ENCODE measurements around the gene COPS8.

COPS8 gene

GRCh38 chr2:237132799-237133198, 47.1 kb downstream of the COPS8 start:
- peak; percentile 69 for DNase-seq (ENCODE audit: low spot score)

GRCh38 chr2:237134321-237135230, 48.9 kb downstream of the COPS8 start:
- peak; percentile 33 for DNase-seq (ENCODE audit: low spot score)

GRCh38 chr2:237136824-237137223, 51.1 kb downstream of the COPS8 start:
- DNase-seq (ENCODE audit: low spot score) = no peak

GRCh38 chr2:237137626-237138323, 52.1 kb downstream of the COPS8 start:
- DNase-seq (ENCODE audit: low spot score) = no peak

- DNase-seq (ENCODE audit: low spot score) = no peak
Observed at GRCh38 chr2:237139123-237139675, 53.5 kb downstream of the COPS8 start.

- DNase-seq (ENCODE audit: low spot score) = no peak
Observed at GRCh38 chr2:237140689-237141285, 55.1 kb downstream of the COPS8 start.

GRCh38 chr2:237141571-237142051, 55.9 kb downstream of the COPS8 start:
- DNase-seq (ENCODE audit: low spot score) = no peak

- no peak for DNase-seq (ENCODE audit: low spot score)
Observed at GRCh38 chr2:237143118-237143517, 57.4 kb downstream of the COPS8 start.

- DNase-seq (ENCODE audit: low spot score) = no peak
Observed at GRCh38 chr2:237143676-237144440, 58.2 kb downstream of the COPS8 start.

- no peak for DNase-seq (ENCODE audit: low spot score)
Observed at GRCh38 chr2:237144516-237144915, 58.8 kb downstream of the COPS8 start.

GRCh38 chr2:237147317-237147716, 61.6 kb downstream of the COPS8 start:
- no peak for DNase-seq (ENCODE audit: low spot score)

GRCh38 chr2:237148624-237149023, 62.9 kb downstream of the COPS8 start:
- DNase-seq (ENCODE audit: low spot score) = no peak

- no peak for DNase-seq (ENCODE audit: low spot score)
Observed at GRCh38 chr2:237149425-237149824, 63.7 kb downstream of the COPS8 start.
